PC-3 (cell line): Measurements from ENCODE around the gene ATP1A4. TPM values are rescaled to one million over a fixed set of nuclear protein-coding genes. Genes with fewer than 3 reads are reported as not detected.

Experiments
- ATAC-seq: fragments of 200-7000 bp; cut with Tn5 transposase; 2 replicates; pipeline ENCODE4 v1.9.1; 2020; ENCODE audit warnings: mild to moderate bottlenecking, moderate library complexity
- BruUV-seq: library from RNA; stranded (reverse); fragments of 400-500 nt; replicated peaks from 2 replicates; lab custom pipeline; 2021; lab: Mats Ljungman, UMichigan
- CTCF ChIA-PET: fragments of 300-600 bp; sonication (Branson Sonifier 250); formaldehyde crosslinking; loops from one replicate; lab custom pipeline; 2022; ENCODE audit warnings: antibody characterized with exemption; lab: Charles Lee
- POLR2A ChIA-PET: fragments of 300-600 bp; sonication (Branson Sonifier 250); formaldehyde crosslinking; loops from one replicate; lab custom pipeline; 2022; ENCODE audit warnings: antibody characterized with exemption; ENCODE audit not compliant: unreplicated experiment; lab: Charles Lee
- DNase-seq: peaks from one replicate; pipeline ENCODE4 v3.0.0-alpha.2; 2015
- H2AFZ ChIP-seq: fragments of 300-600 bp; sonication (generic); 2 replicates; pipeline ENCODE4 v1.6.0; 2016; ENCODE audit warnings: antibody characterized with exemption, low read length
- H3F3A ChIP-seq: fragments of 300-600 bp; sonication (generic); one replicate; pipeline ENCODE4 v1.6.0; 2017; ENCODE audit warnings: antibody characterized with exemption, low read length, control low read depth, mild to moderate bottlenecking; ENCODE audit not compliant: unreplicated experiment
- H3K27ac ChIP-seq: fragments of 300-600 bp; sonication (generic); 2 replicates; pipeline ENCODE4 v1.5.1; 2016; ENCODE audit warnings: mild to moderate bottlenecking, low read length
- H3K27me3 ChIP-seq: fragments of 300-600 bp; sonication (generic); 2 replicates; pipeline ENCODE4 v1.6.1; 2016; ENCODE audit warnings: low read length, mixed read lengths
- H3K36me3 ChIP-seq: fragments of 300-600 bp; sonication (generic); 2 replicates; pipeline ENCODE4 v1.6.1; 2016; ENCODE audit warnings: low read depth, mixed run types, low read length, mixed read lengths
- H3K4me1 ChIP-seq: fragments of 300-600 bp; sonication (generic); 2 replicates; pipeline ENCODE4 v1.5.1; 2016; ENCODE audit warnings: low read length; ENCODE audit not compliant: insufficient read depth
- H3K4me2 ChIP-seq: fragments of 300-600 bp; sonication (generic); 2 replicates; pipeline ENCODE4 v1.6.0; 2016; ENCODE audit warnings: low read length
- H3K4me3 ChIP-seq: fragments of 300-600 bp; sonication (generic); 2 replicates; pipeline ENCODE4 v1.5.1; 2016; ENCODE audit warnings: mild to moderate bottlenecking, low read length, mixed read lengths
- H3K79me2 ChIP-seq: fragments of 300-600 bp; sonication (generic); 2 replicates; pipeline ENCODE4 v1.6.1; 2017; ENCODE audit warnings: low read length, mixed read lengths
- H3K9ac ChIP-seq: fragments of 300-600 bp; sonication (generic); 2 replicates; pipeline ENCODE4 v1.6.0; 2016; ENCODE audit warnings: mild to moderate bottlenecking, low read length
- H3K9me2 ChIP-seq: fragments of 300-600 bp; sonication (generic); replicated peaks from 2 replicates; pipeline ENCODE4 v1.6.1; 2016; ENCODE audit warnings: mixed run types, low read length, mixed read lengths
- H3K9me3 ChIP-seq: fragments of 300-600 bp; sonication (generic); 2 replicates; pipeline ENCODE4 v1.6.1; 2016; ENCODE audit warnings: low read length, mixed read lengths
- H4K20me1 ChIP-seq: fragments of 300-600 bp; sonication (generic); 2 replicates; pipeline ENCODE4 v1.6.1; 2016; ENCODE audit warnings: low read length, mixed read lengths
- EZH2 ChIP-seq: fragments of 300-600 bp; sonication (generic); IDR thresholded peaks from one replicate; pipeline ENCODE4 v1.6.1; 2017; ENCODE audit warnings: antibody characterized with exemption, mild to moderate bottlenecking, low read length; ENCODE audit not compliant: unreplicated experiment
- EZH2phosphoT487 ChIP-seq: fragments of 300-600 bp; sonication (generic); IDR thresholded peaks from 2 replicates; pipeline ENCODE4 v1.6.1; 2018; ENCODE audit warnings: mild to moderate bottlenecking, antibody characterized with exemption, low read length, borderline replicate concordance
- intact Hi-C: fragments of 100-400 bp; cut with micrococcal nuclease; formaldehyde crosslinking; loops from 2 replicates; pipeline ENCODE4 v1.9.0; 2023
- total RNA-seq: library from RNA; depleted of rRNA; stranded (reverse); fragments of >200 nt; gene quantifications from 2 replicates; pipeline ENCODE4 v1.2.3, GENCODE V29; 2014
- TF ChIP-seq, protein P1 (sequence below): fragments of 300-600 bp; sonication (generic); conservative IDR thresholded peaks from 2 replicates; pipeline ENCODE4 v1.5.1; 2017; ENCODE audit warnings: antibody characterized with exemption, low read depth, mild to moderate bottlenecking, low read length

The ATP1A4 gene
- total RNA-seq, 1 experiment from 2014 or later: 0.04 TPM

DNA sequence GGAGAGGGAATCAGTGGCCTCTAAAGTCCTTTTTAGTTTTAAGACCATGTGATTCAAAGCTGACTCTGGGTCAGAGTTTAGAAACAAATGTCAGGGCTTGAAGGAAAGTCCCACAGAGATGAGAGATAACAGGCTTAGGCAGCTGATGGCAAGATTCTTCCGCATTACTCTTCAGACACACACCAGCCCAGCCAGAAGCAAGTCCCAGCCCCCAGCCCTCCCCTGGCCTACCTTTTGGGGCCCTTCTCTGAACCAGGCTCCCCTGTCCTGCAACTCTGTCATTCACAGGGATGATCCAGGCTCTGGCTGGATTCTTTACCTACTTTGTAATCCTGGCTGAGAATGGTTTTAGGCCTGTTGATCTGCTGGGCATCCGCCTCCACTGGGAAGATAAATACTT lies 25.8 kb downstream of the ATP1A4 start:
- ChIA-PET POLR2A (no interaction called here), CTCF (no interaction called here)
- TF ChIP-seq, protein P1, sequence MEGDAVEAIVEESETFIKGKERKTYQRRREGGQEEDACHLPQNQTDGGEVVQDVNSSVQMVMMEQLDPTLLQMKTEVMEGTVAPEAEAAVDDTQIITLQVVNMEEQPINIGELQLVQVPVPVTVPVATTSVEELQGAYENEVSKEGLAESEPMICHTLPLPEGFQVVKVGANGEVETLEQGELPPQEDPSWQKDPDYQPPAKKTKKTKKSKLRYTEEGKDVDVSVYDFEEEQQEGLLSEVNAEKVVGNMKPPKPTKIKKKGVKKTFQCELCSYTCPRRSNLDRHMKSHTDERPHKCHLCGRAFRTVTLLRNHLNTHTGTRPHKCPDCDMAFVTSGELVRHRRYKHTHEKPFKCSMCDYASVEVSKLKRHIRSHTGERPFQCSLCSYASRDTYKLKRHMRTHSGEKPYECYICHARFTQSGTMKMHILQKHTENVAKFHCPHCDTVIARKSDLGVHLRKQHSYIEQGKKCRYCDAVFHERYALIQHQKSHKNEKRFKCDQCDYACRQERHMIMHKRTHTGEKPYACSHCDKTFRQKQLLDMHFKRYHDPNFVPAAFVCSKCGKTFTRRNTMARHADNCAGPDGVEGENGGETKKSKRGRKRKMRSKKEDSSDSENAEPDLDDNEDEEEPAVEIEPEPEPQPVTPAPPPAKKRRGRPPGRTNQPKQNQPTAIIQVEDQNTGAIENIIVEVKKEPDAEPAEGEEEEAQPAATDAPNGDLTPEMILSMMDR: no peak
- TF ChIP-seq EZH2: no peak
- TF ChIP-seq EZH2phosphoT487: no peak
- H3K27ac ChIP-seq: no peak overlapping the region
- H3K9me3 ChIP-seq: no peaks in the 10 kb centered on the region
- no peak overlapping the region for H3K4me2 ChIP-seq
- no peaks in the 10 kb centered on the region for H3K36me3 ChIP-seq
- no peak overlapping the region for H2AFZ ChIP-seq
- BruUV-seq: no TSS peak
- H3K27me3 ChIP-seq: no peaks in the 10 kb centered on the region
- ATAC-seq: no peak
- DNase-seq: no peak
- no peaks in the 10 kb centered on the region for H3K4me1 ChIP-seq
- no peak overlapping the region for H3K9ac ChIP-seq
- intact Hi-C loops: no loop called here
- no peaks in the 10 kb centered on the region for H3K9me2 ChIP-seq
- no peak overlapping the region for H3K4me3 ChIP-seq
- H3F3A ChIP-seq: no peaks in the 10 kb centered on the region
- H3K79me2 ChIP-seq: no peaks in the 10 kb centered on the region
- no peaks in the 10 kb centered on the region for H4K20me1 ChIP-seq

DNA sequence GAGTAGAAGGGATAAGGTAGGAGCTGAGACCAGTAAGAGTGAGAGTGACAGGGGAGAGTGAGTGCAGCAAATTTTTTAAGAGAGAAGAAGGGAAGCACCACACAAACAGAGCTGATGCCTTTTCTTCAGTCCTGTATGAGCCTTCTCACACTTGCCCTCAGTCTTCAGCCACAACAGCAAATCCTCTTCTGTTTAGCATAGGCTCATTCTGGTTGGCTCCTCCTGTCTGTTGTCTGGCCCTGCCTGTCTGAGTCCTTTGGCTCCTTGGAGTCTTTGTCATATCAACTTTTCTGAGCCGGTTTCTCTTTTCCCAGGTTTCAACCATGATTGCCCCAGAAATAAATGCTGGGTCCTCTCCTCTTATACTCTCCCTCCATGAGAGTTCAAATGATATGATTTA lies 26.3 kb downstream of the ATP1A4 start:
- Histone ChIP-seq H3K9me2 (no peaks in the 10 kb centered on the region), H3K4me3 (no peak overlapping the region), H3K9me3 (no peaks in the 10 kb centered on the region), H3K9ac (no peak overlapping the region), H3K27ac (no peak overlapping the region), H2AFZ (no peak overlapping the region), H3K4me1 (no peaks in the 10 kb centered on the region), H3K4me2 (no peak overlapping the region), H3K36me3 (no peaks in the 10 kb centered on the region), H4K20me1 (no peaks in the 10 kb centered on the region), H3K79me2 (no peaks in the 10 kb centered on the region), H3K27me3 (no peaks in the 10 kb centered on the region), H3F3A (no peaks in the 10 kb centered on the region)
- intact Hi-C loops: no loop called here
- BruUV-seq: no TSS peak
- no peak for DNase-seq
- TF ChIP-seq EZH2phosphoT487: no peak
- TF ChIP-seq, protein P1: no peak
- no peak for TF ChIP-seq EZH2
- no peak for ATAC-seq
- ChIA-PET CTCF (no interaction called here), POLR2A (no interaction called here)

DNA sequence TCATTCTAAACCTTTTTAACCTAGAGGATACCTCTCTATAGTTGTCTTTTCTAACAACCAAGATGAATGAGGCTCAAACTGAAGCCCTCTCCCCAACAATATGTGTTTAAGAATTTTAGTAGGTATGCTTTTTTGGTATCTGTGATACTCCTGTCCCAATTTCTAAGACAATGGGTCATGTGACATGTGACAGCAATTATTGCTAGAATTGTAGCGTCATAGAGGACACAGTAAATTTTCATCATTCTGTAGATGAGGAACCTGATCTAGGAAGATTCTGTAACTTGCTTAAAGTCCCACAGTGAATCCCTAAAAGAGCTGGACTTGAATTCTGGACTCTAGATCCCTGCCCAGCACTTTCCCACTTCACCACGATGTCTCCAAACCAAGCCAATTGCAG lies 27.3 kb downstream of the ATP1A4 start:
- no peaks in the 10 kb centered on the region for H3K4me1 ChIP-seq
- no peaks in the 10 kb centered on the region for H4K20me1 ChIP-seq
- no peaks in the 10 kb centered on the region for H3K27me3 ChIP-seq
- ATAC-seq (no peak), DNase-seq (no peak)
- H3K27ac ChIP-seq: no peak overlapping the region
- H3K4me3 ChIP-seq: no peak overlapping the region
- CTCF ChIA-PET: no interaction called here
- BruUV-seq: no TSS peak
- H3F3A ChIP-seq: no peaks in the 10 kb centered on the region
- TF ChIP-seq EZH2 (no peak), EZH2phosphoT487 (no peak)
- TF ChIP-seq, protein P1: no peak
- H3K79me2 ChIP-seq: no peaks in the 10 kb centered on the region
- H3K36me3 ChIP-seq: no peaks in the 10 kb centered on the region
- intact Hi-C loops: no loop called here
- H3K9me3 ChIP-seq: no peaks in the 10 kb centered on the region
- no peak overlapping the region for H3K9ac ChIP-seq
- H3K9me2 ChIP-seq: no peaks in the 10 kb centered on the region
- no peak overlapping the region for H3K4me2 ChIP-seq
- POLR2A ChIA-PET: no interaction called here
- no peak overlapping the region for H2AFZ ChIP-seq
